ENCODE data around the gene CNNM4.

Gene CNNM4

DNA sequence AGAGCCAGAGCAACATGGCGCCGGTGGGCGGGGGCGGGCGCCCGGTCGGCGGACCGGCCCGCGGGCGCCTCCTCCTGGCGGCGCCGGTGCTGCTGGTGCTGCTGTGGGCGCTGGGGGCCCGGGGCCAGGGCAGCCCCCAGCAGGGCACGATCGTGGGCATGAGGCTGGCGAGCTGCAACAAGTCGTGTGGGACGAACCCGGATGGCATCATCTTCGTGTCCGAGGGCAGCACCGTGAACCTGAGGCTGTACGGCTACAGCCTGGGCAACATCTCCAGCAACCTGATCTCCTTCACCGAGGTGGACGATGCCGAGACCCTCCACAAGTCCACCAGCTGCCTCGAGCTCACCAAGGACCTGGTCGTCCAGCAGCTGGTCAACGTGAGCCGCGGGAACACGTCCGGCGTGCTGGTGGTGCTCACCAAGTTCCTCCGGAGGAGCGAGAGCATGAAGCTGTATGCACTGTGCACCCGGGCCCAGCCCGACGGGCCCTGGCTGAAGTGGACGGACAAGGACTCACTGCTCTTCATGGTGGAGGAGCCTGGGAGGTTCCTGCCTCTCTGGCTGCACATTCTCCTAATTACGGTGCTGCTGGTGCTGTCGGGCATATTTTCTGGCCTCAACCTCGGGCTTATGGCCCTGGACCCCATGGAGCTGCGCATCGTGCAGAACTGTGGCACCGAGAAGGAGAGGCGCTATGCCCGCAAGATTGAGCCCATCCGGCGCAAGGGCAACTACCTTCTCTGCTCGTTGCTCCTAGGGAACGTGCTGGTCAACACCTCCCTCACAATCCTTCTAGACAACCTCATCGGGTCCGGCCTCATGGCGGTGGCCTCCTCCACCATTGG is 507 bp downstream of the CNNM4 start:
- DNase-seq = no peak

DNA sequence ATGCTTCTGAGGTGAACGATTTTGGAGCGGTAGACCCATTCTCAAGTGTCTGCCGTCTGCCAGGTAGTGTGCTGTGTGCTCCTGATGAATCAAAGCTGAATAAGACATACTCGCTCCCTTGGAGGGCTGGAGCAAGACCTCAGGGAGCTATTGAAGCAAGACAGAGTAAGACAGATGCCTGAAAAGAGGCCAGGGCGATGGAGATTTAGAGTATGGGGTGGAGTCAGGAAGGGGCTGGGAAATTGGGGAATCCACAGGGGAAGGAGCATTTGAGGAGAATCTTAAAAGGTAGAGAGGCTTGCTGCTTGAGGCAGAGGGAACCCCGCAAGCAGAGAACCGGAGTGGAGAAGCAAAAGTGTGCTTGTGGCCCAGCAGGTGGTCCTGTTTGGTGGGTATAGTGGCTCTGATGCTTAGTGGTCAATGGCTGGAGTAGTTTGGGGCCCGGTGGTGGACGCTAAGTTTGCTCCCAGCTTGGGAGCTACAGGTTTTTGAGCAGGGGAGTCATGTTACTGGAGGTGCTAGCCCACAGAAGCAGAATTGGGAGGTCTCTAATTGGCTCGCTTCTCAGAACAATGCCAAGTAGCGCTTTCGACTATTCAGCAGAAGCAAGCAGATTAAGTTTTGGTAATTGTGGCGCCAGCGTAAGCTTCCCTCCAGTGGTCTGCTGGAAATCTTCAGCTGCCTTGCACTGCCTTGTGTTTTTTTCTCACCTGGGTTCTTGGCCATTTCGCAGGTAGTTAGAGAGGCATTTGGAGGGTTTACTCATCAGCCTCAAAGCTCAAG is 2.0 kb downstream of the CNNM4 start:
- DNase-seq = no peak

GRCh38 chr2:96763511-96764252 is 3.0 kb downstream of the CNNM4 start:
- DNase-seq = peak; percentile 60

DNA sequence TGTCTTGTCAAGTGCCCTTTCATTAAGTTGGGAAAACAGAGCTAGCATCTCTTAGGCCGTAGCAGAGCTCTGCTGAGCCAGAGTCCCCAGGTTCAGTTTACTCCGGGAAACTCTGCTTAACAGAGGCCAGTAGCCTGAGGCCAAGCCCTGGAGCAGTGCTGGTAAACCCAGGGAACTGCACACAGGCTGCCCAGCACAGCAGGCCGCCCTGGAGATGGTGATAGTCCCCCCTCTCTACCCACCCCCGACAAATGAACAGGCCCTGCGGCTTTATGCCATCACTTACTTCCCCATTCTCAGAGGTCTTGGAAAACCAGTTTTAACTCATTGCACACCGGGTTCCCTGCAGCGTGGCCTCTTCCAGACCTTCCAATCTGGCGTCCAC is 3.5 kb downstream of the CNNM4 start:
- DNase-seq = no peak

GRCh38 chr2:96767135-96767871 is 6.6 kb downstream of the CNNM4 start:
- no peak for DNase-seq

- no peak for DNase-seq
Observed at GRCh38 chr2:96768083-96768561, 7.4 kb downstream of the CNNM4 start.

DNA sequence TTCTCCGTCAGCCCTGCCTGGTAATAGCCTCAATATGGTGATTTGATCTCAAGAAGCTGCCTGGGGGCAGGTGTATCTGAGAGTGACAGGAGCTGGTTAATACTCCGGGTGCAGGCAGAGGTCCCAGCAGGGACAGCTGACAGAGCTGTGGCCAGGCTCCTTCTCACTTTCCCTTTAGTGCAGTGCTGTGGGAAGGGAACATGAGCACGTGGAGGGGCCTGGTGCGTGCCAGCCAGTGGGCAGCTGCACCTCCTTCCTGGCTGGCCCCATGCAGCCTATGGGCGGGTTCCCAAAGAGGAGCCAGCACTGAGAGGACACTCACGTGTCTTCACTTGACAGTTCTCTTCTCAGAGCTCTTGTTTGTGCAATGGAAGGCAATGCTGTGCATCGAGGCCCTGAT is 9.1 kb downstream of the CNNM4 start:
- DNase-seq = no peak

- no peak for DNase-seq
Observed at GRCh38 chr2:96770442-96771202, 9.9 kb downstream of the CNNM4 start.

GRCh38 chr2:96771796-96772618 is 11.3 kb downstream of the CNNM4 start:
- DNase-seq = peak; percentile 67

DNA sequence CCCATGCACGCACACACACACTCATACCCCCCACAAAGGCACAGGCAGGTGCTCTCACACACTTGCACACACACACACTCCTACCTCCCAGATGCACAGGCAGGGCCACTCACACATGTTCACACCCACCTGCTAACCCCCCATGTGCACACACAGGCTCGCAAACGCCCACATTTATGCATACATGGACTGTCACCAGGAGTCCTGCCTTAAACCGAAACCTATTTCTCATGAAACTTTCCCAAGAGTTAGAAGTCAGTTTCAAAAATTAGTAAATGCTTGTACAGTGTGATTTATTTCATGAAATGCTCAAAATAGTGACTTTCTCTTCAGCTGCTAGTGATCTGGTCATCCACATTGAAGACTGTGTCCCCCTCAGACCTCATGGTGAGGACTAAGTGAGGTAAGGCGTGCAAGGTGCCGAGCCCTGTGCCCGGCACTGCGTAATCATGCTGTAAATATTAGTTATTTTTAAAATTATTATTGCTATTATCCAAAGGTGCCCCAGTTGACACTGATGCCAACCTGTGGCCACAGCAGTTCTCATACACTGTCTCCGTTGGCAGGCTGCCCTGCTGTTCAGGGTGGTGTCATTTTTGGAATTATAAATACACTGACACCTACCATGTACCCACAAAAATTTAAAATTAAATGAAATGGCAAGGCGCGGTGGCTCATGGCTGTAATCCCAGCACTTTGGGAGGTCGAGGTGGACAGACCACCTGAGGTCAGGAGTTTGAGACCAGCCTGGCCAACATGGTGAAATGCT is 12.4 kb downstream of the CNNM4 start:
- DNase-seq = no peak

DNA sequence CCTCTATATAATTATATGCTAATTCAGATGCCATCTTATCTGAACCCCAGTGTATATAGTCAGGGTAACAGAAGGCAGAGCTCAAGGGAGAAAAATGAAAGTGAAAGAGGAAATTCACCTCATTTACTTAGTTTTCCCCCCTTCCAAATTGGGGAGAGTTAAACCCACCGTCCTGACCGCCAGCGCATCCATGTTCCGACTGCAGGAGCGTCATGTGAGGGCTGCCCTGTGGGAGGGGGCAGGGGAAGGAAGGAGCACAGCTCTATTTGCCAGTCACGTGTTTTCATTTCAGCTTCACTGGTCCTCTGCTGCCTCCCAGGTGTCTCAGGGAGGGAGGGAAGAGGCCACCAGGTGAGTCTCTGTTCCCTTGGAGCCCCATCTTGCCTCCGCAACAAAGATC is 13.2 kb downstream of the CNNM4 start:
- DNase-seq = peak; percentile 26

- no peak for DNase-seq
Observed at GRCh38 chr2:96775160-96775559, 14.5 kb downstream of the CNNM4 start.

- no peak for DNase-seq
Observed at GRCh38 chr2:96783388-96783787, 22.7 kb downstream of the CNNM4 start.

- no peak for DNase-seq
Observed at GRCh38 chr2:96787411-96787810, 26.7 kb downstream of the CNNM4 start.

GRCh38 chr2:96788442-96789244 is 27.9 kb downstream of the CNNM4 start:
- no peak for DNase-seq

GRCh38 chr2:96789245-96789617 is 28.5 kb downstream of the CNNM4 start:
- DNase-seq = no peak

- no peak for DNase-seq
Observed at GRCh38 chr2:96792772-96793749, 32.4 kb downstream of the CNNM4 start.

DNA sequence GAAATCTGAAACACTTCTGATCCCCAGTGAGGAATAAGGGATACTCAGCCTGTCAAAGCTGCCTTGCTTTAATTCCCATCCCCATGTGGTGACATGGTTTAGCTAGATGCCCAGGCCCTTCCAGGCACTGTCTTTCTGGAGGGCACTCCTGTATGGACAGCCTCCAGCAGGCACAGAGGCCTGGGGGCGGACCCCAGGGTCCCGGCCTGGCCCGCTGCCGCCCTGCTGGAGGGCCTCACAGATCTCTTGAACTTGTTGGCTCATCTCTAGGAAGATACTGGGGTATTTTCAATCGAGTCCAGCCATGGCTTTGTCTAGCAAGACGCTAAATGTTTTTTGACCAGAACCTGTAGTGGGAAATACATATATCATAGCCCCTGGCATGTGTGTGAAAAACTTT is 34.4 kb downstream of the CNNM4 start:
- DNase-seq = no peak
